H1 (cell line): ENCODE results near the gene AMT. TPM values are rescaled to one million over a fixed set of nuclear protein-coding genes. Genes with fewer than 3 reads are reported as not detected.

Experiments used
- BRCA1 ChIP-seq: IDR thresholded peaks from 2 replicates; pipeline ENCODE4 v1.6.1; 2012; ENCODE audit warnings: low read depth, low read length, improper control_type of control experiment
- CBX5 ChIP-seq: fragments of 300-800, 300-1000 bp; sonication (generic); IDR thresholded peaks from 2 replicates; pipeline ENCODE4 v1.7.1; 2016; ENCODE audit warnings: antibody characterized with exemption, low read length, low read depth
- CHD7 ChIP-seq: fragments of 300-600 bp; sonication (generic); IDR thresholded peaks from 2 replicates; pipeline ENCODE4 v1.7.1; 2012; ENCODE audit warnings: low read length, moderate library complexity, mild to moderate bottlenecking, inconsistent platforms; ENCODE audit not compliant: insufficient replicate concordance
- CREB1 ChIP-seq: IDR thresholded peaks from 2 replicates; pipeline ENCODE4 v1.6.1; 2012; ENCODE audit warnings: inconsistent platforms
- GABPA ChIP-seq: IDR thresholded peaks from 2 replicates; pipeline ENCODE4 v1.6.1; 2011; ENCODE audit warnings: mild to moderate bottlenecking, low read length, moderate library complexity, borderline replicate concordance; ENCODE audit not compliant: insufficient read depth
- NRF1 ChIP-seq: IDR thresholded peaks from 2 replicates; pipeline ENCODE4 v1.6.1; 2011; ENCODE audit warnings: mild to moderate bottlenecking, low read depth, low read length, improper control_type of control experiment
- SP2 ChIP-seq: IDR thresholded peaks from 2 replicates; pipeline ENCODE4 v1.6.1; 2012; ENCODE audit warnings: mild to moderate bottlenecking, low read length, inconsistent platforms
- TAF1 ChIP-seq: IDR thresholded peaks from 2 replicates; pipeline ENCODE4 v1.6.1; 2011; ENCODE audit warnings: mild to moderate bottlenecking, low read depth, low read length
- TCF12 ChIP-seq: IDR thresholded peaks from 2 replicates; pipeline ENCODE4 v1.6.1; 2011; ENCODE audit warnings: low read depth, mild to moderate bottlenecking, low read length
- polyA plus RNA-seq, 7 experiments: library from polyadenylated mRNA; depleted of rRNA in 3 of 7; stranded (reverse) in 5 of 7; unstranded in 2 of 7; fragments of >200 nt in 5 of 7; fragments of 200-250 nt in 2 of 7; gene quantifications; 1 replicate in 5 of 7; 2 replicates in 1 of 7; 4 replicates in 1 of 7; pipeline versions ENCODE4 v1.2.1 to v1.2.3, GENCODE V29; 2011 to 2013; ENCODE audit warnings: missing spikeins in 2 of 7, mixed read lengths in 2 of 7
- total RNA-seq: library from RNA; stranded (reverse); fragmentation: NEBNext Ultra II Directional; extraction: Animal tissue kit (Norgen Biotek cat#: 25700); gene quantifications from 2 replicates; pipeline ENCODE4 v1.2.1, GENCODE V29; 2021
- TF ChIP-seq, protein P1 (sequence below): IDR thresholded peaks from 2 replicates; pipeline ENCODE4 v1.6.1; 2012; ENCODE audit warnings: low read length, inconsistent platforms

AMT gene
- total and polyA plus RNA-seq, 2 of the 8 experiments (the other 6 are each of a cell fraction or from before 2014, with no cell fraction given) = 46.5 to 92.4 TPM

GRCh38 chr3:49445391-49445790 lies 23.1 kb upstream of the AMT start (continued):
- no peak for TF ChIP-seq CHD7
- TF ChIP-seq SP2 = no peak
- TF ChIP-seq NRF1 = no peak
- TF ChIP-seq, protein P1, sequence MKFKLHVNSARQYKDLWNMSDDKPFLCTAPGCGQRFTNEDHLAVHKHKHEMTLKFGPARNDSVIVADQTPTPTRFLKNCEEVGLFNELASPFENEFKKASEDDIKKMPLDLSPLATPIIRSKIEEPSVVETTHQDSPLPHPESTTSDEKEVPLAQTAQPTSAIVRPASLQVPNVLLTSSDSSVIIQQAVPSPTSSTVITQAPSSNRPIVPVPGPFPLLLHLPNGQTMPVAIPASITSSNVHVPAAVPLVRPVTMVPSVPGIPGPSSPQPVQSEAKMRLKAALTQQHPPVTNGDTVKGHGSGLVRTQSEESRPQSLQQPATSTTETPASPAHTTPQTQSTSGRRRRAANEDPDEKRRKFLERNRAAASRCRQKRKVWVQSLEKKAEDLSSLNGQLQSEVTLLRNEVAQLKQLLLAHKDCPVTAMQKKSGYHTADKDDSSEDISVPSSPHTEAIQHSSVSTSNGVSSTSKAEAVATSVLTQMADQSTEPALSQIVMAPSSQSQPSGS = no peak
- TF ChIP-seq GABPA = no peak
- TF ChIP-seq TAF1 = no peak
- no peak for TF ChIP-seq BRCA1
- TF ChIP-seq TCF12 = no peak
- TF ChIP-seq CREB1 = no peak
- TF ChIP-seq CBX5 = no peak
